B cell (primary cell): ENCODE measurements around the gene KCTD12. TPM values are rescaled to one million over a fixed set of nuclear protein-coding genes. Genes with fewer than 3 reads are reported as not detected.

Experiments
- ATAC-seq: fragments of 200-7000 bp; cut with Tn5 transposase; one replicate; pipeline ENCODE4 v1.10.0; 2021; ENCODE audit warnings: low read depth, mild to moderate bottlenecking, moderate number of reproducible peaks, moderate library complexity
- CTCF ChIA-PET: fragments of 350-600 bp; sonication (Branson Sonifier 250); formaldehyde crosslinking; loops from one replicate; lab custom pipeline; 2021; ENCODE audit warnings: antibody characterized with exemption, inconsistent platforms; lab: Charles Lee
- POLR2A ChIA-PET: fragments of 350-600 bp; sonication (Branson Sonifier 250); formaldehyde crosslinking; loops from one replicate; lab custom pipeline; 2021; ENCODE audit warnings: antibody characterized with exemption; lab: Charles Lee
- DNase-seq: peaks from one replicate; pipeline ENCODE4 v3.0.0; 2013
- H2AFZ ChIP-seq: 2 replicates; pipeline ENCODE4 v1.6.1; 2012; ENCODE audit warnings: mild to moderate bottlenecking, low read depth, low read length; ENCODE audit not compliant: insufficient read depth, poor library complexity, severe bottlenecking
- H3K27ac ChIP-seq, 2 donors: 1 replicate in 1 of 2; 2 replicates in 1 of 2; pipeline ENCODE4 v1.5.1; 2012 to 2013; ENCODE audit warnings: low read length in 2 of 2, mild to moderate bottlenecking in 2 of 2, moderate library complexity in 1 of 2
- H3K27me3 ChIP-seq, 4 experiments: fragments of 200-600 bp in 1 of 4; sonication (generic) in 1 of 4; replicated peaks in 1 of 4; 1 replicate in 2 of 4; 2 replicates in 2 of 4; pipeline versions ENCODE4 v1.6.1 to v1.7.0; 2013 to 2016; ENCODE audit warnings: low read length in 3 of 4, mild to moderate bottlenecking in 2 of 4, mixed read lengths in 1 of 4, moderate library complexity in 1 of 4; ENCODE audit not compliant: insufficient read depth in 4 of 4, control insufficient read depth in 3 of 4; ENCODE audit errors: control extremely low read depth in 1 of 4
- H3K36me3 ChIP-seq, 2 experiments: replicated peaks in 1 of 2; 1 replicate in 1 of 2; 2 replicates in 1 of 2; pipeline versions ENCODE4 v1.6.1 to v1.7.1; 2013; ENCODE audit warnings: low read length in 1 of 2; ENCODE audit not compliant: insufficient read depth in 2 of 2, control insufficient read depth in 1 of 2; ENCODE audit errors: control extremely low read depth in 1 of 2, extremely low read depth in 1 of 2
- H3K4me1 ChIP-seq, 2 donors: fragments of 200-600 bp in 1 of 2; sonication (generic) in 1 of 2; 1 replicate in 1 of 2; 2 replicates in 1 of 2; pipeline versions ENCODE4 v1.5.1 to v1.6.1; 2013 to 2017; ENCODE audit warnings: low read length in 2 of 2; ENCODE audit not compliant: control insufficient read depth in 2 of 2, insufficient read depth in 2 of 2
- H3K4me2 ChIP-seq: replicated peaks from 2 replicates; pipeline ENCODE3; 2012; ENCODE audit warnings: mild to moderate bottlenecking, low read depth, low read length; ENCODE audit not compliant: poor library complexity, severe bottlenecking
- H3K4me3 ChIP-seq, 5 experiments: fragments of 200-600 bp in 1 of 5; sonication (generic) in 1 of 5; 1 replicate in 3 of 5; 2 replicates in 2 of 5; pipeline versions ENCODE4 v1.5.1 to v1.7.0; 2011 to 2016; ENCODE audit warnings: low read length in 4 of 5, mild to moderate bottlenecking in 4 of 5, low read depth in 2 of 5, control low read depth in 1 of 5, moderate library complexity in 1 of 5; ENCODE audit not compliant: insufficient read depth in 1 of 5; ENCODE audit errors: control extremely low read depth in 1 of 5, extremely low read depth in 1 of 5
- H3K79me2 ChIP-seq: fragments of 200-600 bp; sonication (generic); one replicate; pipeline ENCODE4 v1.6.0; 2016; ENCODE audit warnings: low read length; ENCODE audit not compliant: control insufficient read depth, insufficient read depth
- H3K9ac ChIP-seq: fragments of 200-600 bp; sonication (generic); 2 replicates; pipeline ENCODE4 v1.6.1; 2017; ENCODE audit warnings: mild to moderate bottlenecking, low read length, moderate library complexity
- H3K9me3 ChIP-seq, 3 donors: one replicate each; pipeline versions ENCODE4 v1.6.1 to v1.7.1; 2013; ENCODE audit warnings: low read length in 2 of 3; ENCODE audit not compliant: control insufficient read depth in 2 of 3, insufficient read depth in 1 of 3; ENCODE audit errors: control extremely low read depth in 1 of 3
- H4K20me1 ChIP-seq: 2 replicates; pipeline ENCODE4 v1.6.0; 2012; ENCODE audit warnings: mild to moderate bottlenecking, low read length; ENCODE audit not compliant: insufficient read depth, control insufficient read depth, poor library complexity, severe bottlenecking
- H3K27ac Mint-ChIP-seq: one replicate; pipeline ENCODE4 v1.8.0; 2021; ENCODE audit warnings: mixed read lengths
- H3K27me3 Mint-ChIP-seq: one replicate; pipeline ENCODE4 v1.8.0; 2021; ENCODE audit warnings: mixed read lengths
- H3K4me1 Mint-ChIP-seq: one replicate; pipeline ENCODE4 v1.8.0; 2021; ENCODE audit warnings: mixed read lengths
- H3K4me3 Mint-ChIP-seq: one replicate; pipeline ENCODE4 v1.8.0; 2021; ENCODE audit warnings: mixed read lengths
- H3K9me3 Mint-ChIP-seq: one replicate; pipeline ENCODE4 v1.8.0; 2022; ENCODE audit warnings: mixed read lengths; ENCODE audit not compliant: insufficient read depth
- EZH2 ChIP-seq: IDR thresholded peaks from 2 replicates; pipeline ENCODE4 v1.6.1; 2012; ENCODE audit warnings: borderline replicate concordance, low read depth, mild to moderate bottlenecking, moderate library complexity, low read length; ENCODE audit not compliant: insufficient read depth, poor library complexity, severe bottlenecking
- WGBS: methylation state at CpG from one replicate; pipeline ENCODE4 v1.1.5; 2013; ENCODE audit warnings: missing lambda C conversion rate; ENCODE audit not compliant: insufficient coverage; 5-methylcytosine and 5-hydroxymethylcytosine counted together
- intact Hi-C: fragments of 100-400 bp; cut with micrococcal nuclease; formaldehyde crosslinking; loops from one replicate; pipeline ENCODE4 v1.10.0; 2022
- polyA minus RNA-seq: library from RNA; depleted of rRNA, polyadenylated mRNA; stranded (reverse); fragments of >200 nt; gene quantifications from 2 replicates; pipeline ENCODE4 v1.2.3, GENCODE V29; 2012
- polyA plus RNA-seq: library from polyadenylated mRNA; depleted of rRNA; stranded (reverse); fragments of >200 nt; gene quantifications from 2 replicates; pipeline ENCODE4 v1.2.3, GENCODE V29; 2012
- total RNA-seq, 2 donors: library from RNA; stranded (reverse); fragments of 120-200 nt in 1 of 2; gene quantifications; 1 replicate in 1 of 2; 2 replicates in 1 of 2; pipeline versions ENCODE4 v1.2.3 to v1.2.4, GENCODE V29; 2013 to 2022
- TF ChIP-seq, protein P1 (sequence below): fragments of 200-600 bp; IDR thresholded peaks from one replicate; pipeline ENCODE4 v1.8.0; 2022; ENCODE audit warnings: antibody characterized with exemption, mild to moderate bottlenecking

KCTD12 gene
- total RNA-seq (6.2 TPM in 2 replicates), polyA plus RNA-seq (1.2 and 1.8 TPM in 2 replicates), polyA minus RNA-seq (4.9 and 5.1 TPM in 2 replicates)
- 5.5 TPM for total RNA-seq (2013)

DNA sequence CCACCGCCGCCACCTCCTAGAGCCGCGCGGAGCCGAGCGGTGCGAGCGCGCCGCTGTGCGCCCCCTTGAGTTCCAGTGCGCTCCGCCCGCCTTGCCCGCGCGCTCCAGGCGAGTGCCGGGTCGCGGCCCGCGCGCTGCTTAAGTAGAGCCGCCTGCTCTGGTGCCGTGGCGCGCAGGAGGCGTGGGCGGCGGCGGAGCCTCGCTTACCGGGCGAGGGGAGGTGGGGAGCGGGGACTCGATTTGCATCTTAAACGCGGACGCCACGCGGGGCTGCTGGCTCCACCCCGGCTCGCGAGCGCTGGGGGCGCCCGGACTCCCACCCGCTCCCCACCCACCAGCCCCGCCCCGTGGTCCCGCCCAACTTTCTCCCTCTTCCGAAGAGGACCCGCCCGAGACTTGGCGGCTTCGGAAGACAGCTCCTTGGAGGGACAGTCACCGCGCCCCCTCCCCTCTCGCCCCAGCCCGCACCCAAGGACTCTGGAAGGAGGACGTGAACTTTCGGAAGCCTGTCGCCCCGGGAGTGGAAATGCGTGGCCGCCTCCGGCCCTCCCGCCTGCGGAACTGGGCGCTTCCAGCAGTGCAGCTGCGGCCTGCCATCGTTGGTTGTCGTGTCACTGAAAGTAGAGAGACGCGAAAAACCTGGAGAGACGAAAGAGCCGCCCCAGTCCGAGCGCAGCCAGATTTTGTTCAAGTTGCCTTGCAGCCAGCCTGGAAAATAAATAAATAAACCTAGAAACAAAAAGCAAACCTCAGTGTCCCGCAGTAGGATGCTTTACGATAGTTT lies at the start of gene KCTD12:
Gene KCTD12 (minus strand): TSS at position 114 of the 784 bp plus-strand sequence. CDS start 257 bp downstream, outside the sequence.
- peak within 1 kb of the TSS; percentile 45 to 67 (median 64) for H3K4me3 ChIP-seq
- Mint-ChIP-seq H3K4me3 (peak within 1 kb of the TSS; percentile 96), H3K9me3 (no peaks in the 10 kb centered on the region), H3K27ac (peak within 1 kb of the TSS; percentile 88), H3K27me3 (peaks cover 3% of the 10 kb centered on the region), H3K4me1 (peaks cover 28% of the 10 kb centered on the region)
- no peak for TF ChIP-seq EZH2
- TF ChIP-seq, protein P1, sequence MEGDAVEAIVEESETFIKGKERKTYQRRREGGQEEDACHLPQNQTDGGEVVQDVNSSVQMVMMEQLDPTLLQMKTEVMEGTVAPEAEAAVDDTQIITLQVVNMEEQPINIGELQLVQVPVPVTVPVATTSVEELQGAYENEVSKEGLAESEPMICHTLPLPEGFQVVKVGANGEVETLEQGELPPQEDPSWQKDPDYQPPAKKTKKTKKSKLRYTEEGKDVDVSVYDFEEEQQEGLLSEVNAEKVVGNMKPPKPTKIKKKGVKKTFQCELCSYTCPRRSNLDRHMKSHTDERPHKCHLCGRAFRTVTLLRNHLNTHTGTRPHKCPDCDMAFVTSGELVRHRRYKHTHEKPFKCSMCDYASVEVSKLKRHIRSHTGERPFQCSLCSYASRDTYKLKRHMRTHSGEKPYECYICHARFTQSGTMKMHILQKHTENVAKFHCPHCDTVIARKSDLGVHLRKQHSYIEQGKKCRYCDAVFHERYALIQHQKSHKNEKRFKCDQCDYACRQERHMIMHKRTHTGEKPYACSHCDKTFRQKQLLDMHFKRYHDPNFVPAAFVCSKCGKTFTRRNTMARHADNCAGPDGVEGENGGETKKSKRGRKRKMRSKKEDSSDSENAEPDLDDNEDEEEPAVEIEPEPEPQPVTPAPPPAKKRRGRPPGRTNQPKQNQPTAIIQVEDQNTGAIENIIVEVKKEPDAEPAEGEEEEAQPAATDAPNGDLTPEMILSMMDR: peak; percentile 41
- H3K27me3 ChIP-seq: peaks cover 0 to 3% (median 0%) of the 10 kb centered on the region in 4 experiments
- ATAC-seq (peak; percentile 79), DNase-seq (peak; percentile 90)
- H3K9me3 ChIP-seq: no peaks in the 10 kb centered on the region
- H4K20me1 ChIP-seq: no peaks in the 10 kb centered on the region
- no peaks in the 10 kb centered on the region for H3K36me3 ChIP-seq
- 2% methylated on average over 75 of the region's 83 CpGs for WGBS
- peaks cover 7 to 24% of the 10 kb centered on the region in 2 donors for H3K4me1 ChIP-seq
- intact Hi-C loops: loop anchor here (1.0 to 10.0 kb wide), 6 partner anchors 17 to 1337 kb away; partner anchors contain the start of genes FBXL3, LMO7, MYCBP2 and UCHL3
- H3K79me2 ChIP-seq: no peaks in the 10 kb centered on the region
- peak within 1 kb of the TSS in 1 of 2 donors; percentile 40 for H3K27ac ChIP-seq
- peak within 1 kb of the TSS; percentile 74 for H3K9ac ChIP-seq
- CTCF ChIA-PET: interaction anchor here (1.2 to 3.7 kb wide), 6 partner anchors 12 to 1125 kb away, joined by 3 to 26 read pairs (median 4); no protein-coding TSS in a partner anchor
- peak within 1 kb of the TSS; percentile 90 for H3K4me2 ChIP-seq
- peak within 1 kb of the TSS; percentile 80 for H2AFZ ChIP-seq
- POLR2A ChIA-PET: interaction anchor here (0.5 to 1.3 kb wide), 4 partner anchors 91 to 1011 kb away, joined by 3 to 6 read pairs (median 4); no protein-coding TSS in a partner anchor

DNA sequence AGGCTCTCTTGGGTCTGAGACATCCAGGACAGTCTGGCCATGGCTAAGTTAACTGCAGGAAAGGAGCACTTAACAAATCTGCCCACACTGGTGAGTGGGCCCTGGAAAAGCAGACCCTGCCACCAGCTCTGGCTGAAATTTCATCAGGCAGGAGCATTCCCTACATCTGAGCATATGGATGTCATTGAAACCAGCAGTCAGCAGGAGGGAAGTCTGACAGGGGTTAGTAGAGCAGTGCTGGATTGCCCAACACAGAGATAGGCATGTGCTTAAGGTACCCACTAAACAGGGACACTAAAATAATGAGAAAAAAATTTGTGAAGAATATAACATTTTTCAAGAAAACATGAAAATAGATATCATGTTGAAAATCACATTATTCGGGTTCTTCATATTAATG lies 48.5 kb upstream of the KCTD12 start:
- H3K79me2 ChIP-seq: no peaks in the 10 kb centered on the region
- peaks cover 3% of the 10 kb centered on the region for H3K9me3 Mint-ChIP-seq
- no peak overlapping the region for H3K4me3 Mint-ChIP-seq
- WGBS: no CpG with 5 or more reads among the region's 1 CpG
- H4K20me1 ChIP-seq: no peaks in the 10 kb centered on the region
- H3K27me3 ChIP-seq: peaks cover 0 to 2% (median under 1%) of the 10 kb centered on the region in 4 experiments
- no peak overlapping the region for H3K4me2 ChIP-seq
- no peak overlapping the region for H3K27ac Mint-ChIP-seq
- H3K4me1 ChIP-seq: no peaks in the 10 kb centered on the region
- H3K4me1 Mint-ChIP-seq: no peaks in the 10 kb centered on the region
- H3K27ac ChIP-seq: no peak overlapping the region
- no peak for ATAC-seq
- DNase-seq: no peak
- H3K9me3 ChIP-seq: peaks cover 0 to 3% (median 0%) of the 10 kb centered on the region in 3 donors
- intact Hi-C loops: no loop called here
- TF ChIP-seq EZH2: no peak
- TF ChIP-seq, protein P1: no peak
- H3K9ac ChIP-seq: no peak overlapping the region
- no peaks in the 10 kb centered on the region for H3K36me3 ChIP-seq
- ChIA-PET POLR2A (no interaction called here), CTCF (no interaction called here)
- no peak overlapping the region for H3K4me3 ChIP-seq
- no peak overlapping the region for H2AFZ ChIP-seq
- H3K27me3 Mint-ChIP-seq: no peaks in the 10 kb centered on the region
